Fibroblast of pulmonary artery (primary cell): Measurements from ENCODE around the gene DCLRE1B.
"Not testable (repeated sequence)": the region's sequence is repeated elsewhere in the genome, so short reads cannot be mapped to it uniquely, and the experiment has no call there.

Experiments
- DNase-seq: peaks from one replicate; pipeline ENCODE4 v3.0.0-alpha.2; 2010; ENCODE audit warnings: low read depth
- H3K4me3 ChIP-seq: replicated peaks from 2 replicates; pipeline ENCODE4 v1.5.1; 2011; ENCODE audit warnings: low read depth, mild to moderate bottlenecking, control low read depth, low read length, moderate library complexity
- CTCF ChIP-seq: IDR thresholded peaks from 2 replicates; pipeline ENCODE4 v1.5.1; 2011; ENCODE audit warnings: mild to moderate bottlenecking, control low read depth, low read length, inconsistent platforms; ENCODE audit errors: missing control alignments

The DCLRE1B gene

GRCh38 chr1:113946112-113946511 is 41.0 kb downstream of the DCLRE1B start:
- DNase-seq, result no peak
- H3K4me3 ChIP-seq, result no peak overlapping the region
- no peak for TF ChIP-seq CTCF

- no peak overlapping the region for H3K4me3 ChIP-seq
- no peak for TF ChIP-seq CTCF
- no peak for DNase-seq
Measured at GRCh38 chr1:113946678-113947387, 41.7 kb downstream of the DCLRE1B start.

GRCh38 chr1:113947388-113948107 is 42.4 kb downstream of the DCLRE1B start:
- no peak for DNase-seq
- TF ChIP-seq CTCF, result no peak
- no peak overlapping the region for H3K4me3 ChIP-seq

GRCh38 chr1:113948151-113948550 is 43.0 kb downstream of the DCLRE1B start:
- H3K4me3 ChIP-seq, DNase-seq: not testable (repeated sequence)

GRCh38 chr1:113949007-113949406 is 43.9 kb downstream of the DCLRE1B start:
- TF ChIP-seq CTCF, result peak; percentile 42
- no peak overlapping the region for H3K4me3 ChIP-seq
- DNase-seq, result no peak

GRCh38 chr1:113950908-113951307 is 45.8 kb downstream of the DCLRE1B start:
- TF ChIP-seq CTCF, result no peak
- no peak overlapping the region for H3K4me3 ChIP-seq
- no peak for DNase-seq

- no peak for DNase-seq
- no peak overlapping the region for H3K4me3 ChIP-seq
- no peak for TF ChIP-seq CTCF
Measured at GRCh38 chr1:113951719-113952118, 46.6 kb downstream of the DCLRE1B start.
